IMR-90 (cell line): ENCODE data around the gene CLOCK. TPM values are rescaled to one million over a fixed set of nuclear protein-coding genes. Genes with fewer than 3 reads are reported as not detected.
A peak's percentile ranks its signal among the peaks of the same experiment; 100 is the strongest.

ENCODE experiments used
- ATAC-seq: fragments of 200-7000 bp; cut with Tn5 transposase; 2 replicates; pipeline ENCODE4 v1.9.1; 2020; ENCODE audit warnings: low read depth, mild to moderate bottlenecking, moderate library complexity
- BruUV-seq: library from RNA; stranded (reverse); fragments of 400-500 nt; replicated peaks from 2 replicates; lab custom pipeline; 2021; lab: Mats Ljungman, UMichigan
- CTCF ChIA-PET: fragments of 300-600 bp; formaldehyde crosslinking; extraction: SDS; loops from one replicate; lab custom pipeline; 2021; ENCODE audit warnings: antibody characterized with exemption; lab: Yijun Ruan, JAX
- POLR2A ChIA-PET: fragments of 300-600 bp; sonication (Branson Sonifier 250); formaldehyde crosslinking; loops from one replicate; lab custom pipeline; 2022; ENCODE audit warnings: antibody characterized with exemption; ENCODE audit not compliant: unreplicated experiment; lab: Charles Lee
- DNase-seq: peaks from one replicate; pipeline ENCODE4 v3.0.0; 2013
- H2AFZ ChIP-seq: replicated peaks from 2 replicates; pipeline ENCODE3; 2013; ENCODE audit warnings: low read length, mild to moderate bottlenecking; ENCODE audit not compliant: poor library complexity
- H2AK5ac ChIP-seq: 2 replicates; pipeline ENCODE4 v1.6.1; 2013; ENCODE audit warnings: low read depth, low read length, inconsistent platforms
- H2AK9ac ChIP-seq: replicated peaks from 2 replicates; pipeline ENCODE3; 2013; ENCODE audit warnings: mild to moderate bottlenecking, low read depth, low read length, moderate library complexity; ENCODE audit not compliant: poor library complexity
- H2BK120ac ChIP-seq: 2 replicates; pipeline ENCODE4 v1.6.1; 2013; ENCODE audit warnings: low read depth, low read length, inconsistent platforms
- H2BK15ac ChIP-seq: 3 replicates; pipeline ENCODE4 v1.6.1; 2013; ENCODE audit warnings: low read depth, low read length, inconsistent platforms
- H2BK20ac ChIP-seq: 2 replicates; pipeline ENCODE4 v1.6.1; 2013; ENCODE audit warnings: low read depth, mild to moderate bottlenecking, inconsistent platforms, low read length, moderate library complexity
- H2BK5ac ChIP-seq: 2 replicates; pipeline ENCODE4 v1.6.1; 2013; ENCODE audit warnings: mild to moderate bottlenecking, low read depth, low read length, inconsistent platforms; ENCODE audit not compliant: poor library complexity, severe bottlenecking
- H3K14ac ChIP-seq: replicated peaks from 2 replicates; pipeline ENCODE4 v1.6.1; 2013; ENCODE audit warnings: low read depth, low read length, inconsistent platforms
- H3K18ac ChIP-seq: 2 replicates; pipeline ENCODE4 v1.6.1; 2013; ENCODE audit warnings: low read depth, low read length, control low read depth
- H3K23ac ChIP-seq: 2 replicates; pipeline ENCODE4 v1.6.1; 2013; ENCODE audit warnings: low read depth, low read length, inconsistent platforms
- H3K27ac ChIP-seq: 2 replicates; pipeline ENCODE4 v1.5.1; 2013; ENCODE audit warnings: mild to moderate bottlenecking, control low read depth, low read length; ENCODE audit not compliant: insufficient read depth
- H3K27me3 ChIP-seq: 2 replicates; pipeline ENCODE4 v1.6.1; 2013; ENCODE audit warnings: low read length; ENCODE audit not compliant: control insufficient read depth, insufficient read depth
- H3K36me3 ChIP-seq: 2 replicates; pipeline ENCODE4 v1.6.1; 2013; ENCODE audit warnings: low read length, mixed read lengths; ENCODE audit not compliant: control insufficient read depth, insufficient read depth
- H3K4ac ChIP-seq: 2 replicates; pipeline ENCODE4 v1.6.1; 2013; ENCODE audit warnings: low read depth, low read length, inconsistent platforms
- H3K4me1 ChIP-seq: 2 replicates; pipeline ENCODE4 v1.6.1; 2013; ENCODE audit warnings: low read length, mixed read lengths; ENCODE audit not compliant: control insufficient read depth, insufficient read depth
- H3K4me2 ChIP-seq: 2 replicates; pipeline ENCODE4 v1.6.1; 2013; ENCODE audit warnings: low read depth, mild to moderate bottlenecking, control low read depth, low read length, moderate library complexity
- H3K4me3 ChIP-seq: 2 replicates; pipeline ENCODE4 v1.5.1; 2013; ENCODE audit warnings: low read depth, mild to moderate bottlenecking, control low read depth, low read length, moderate library complexity; ENCODE audit not compliant: insufficient read depth
- H3K56ac ChIP-seq: 2 replicates; pipeline ENCODE4 v1.6.1; 2013; ENCODE audit warnings: low read length, inconsistent platforms; ENCODE audit not compliant: insufficient read depth; ENCODE audit errors: extremely low read depth
- H3K79me1 ChIP-seq, 2 experiments: 2 replicates each; pipeline ENCODE4 v1.6.1; 2013; ENCODE audit warnings: low read length in 2 of 2, inconsistent platforms in 1 of 2, low read depth in 1 of 2
- H3K9ac ChIP-seq: 2 replicates; pipeline ENCODE4 v1.6.1; 2013; ENCODE audit warnings: low read depth, low read length, control low read depth
- H3K9me1 ChIP-seq: 2 replicates; pipeline ENCODE4 v1.6.1; 2013; ENCODE audit warnings: low read length, inconsistent platforms; ENCODE audit not compliant: insufficient read depth
- H3K9me3 ChIP-seq: 2 replicates; pipeline ENCODE4 v1.6.1; 2013; ENCODE audit warnings: low read length; ENCODE audit not compliant: control insufficient read depth, insufficient read depth
- H4K20me1 ChIP-seq: 2 replicates; pipeline ENCODE4 v1.6.1; 2013; ENCODE audit warnings: low read length, inconsistent platforms; ENCODE audit not compliant: insufficient read depth
- H4K5ac ChIP-seq: 2 replicates; pipeline ENCODE4 v1.6.1; 2013; ENCODE audit warnings: mild to moderate bottlenecking, low read depth, low read length, control low read depth
- H4K8ac ChIP-seq, 2 experiments: 2 replicates each; pipeline ENCODE4 v1.6.1; 2013; ENCODE audit warnings: low read depth in 2 of 2, low read length in 2 of 2, control low read depth in 1 of 2, inconsistent platforms in 1 of 2
- H4K91ac ChIP-seq: 2 replicates; pipeline ENCODE4 v1.6.1; 2013; ENCODE audit warnings: low read depth, low read length, inconsistent platforms; ENCODE audit not compliant: insufficient read depth
- FOS ChIP-seq: fragments of 150-350 bp; IDR thresholded peaks from 2 replicates; pipeline ENCODE4 v1.6.1; 2016; ENCODE audit warnings: low read depth, low read length
- NFE2L2 ChIP-seq: fragments of 150-350 bp; IDR thresholded peaks from 2 replicates; pipeline ENCODE4 v1.6.1; 2016; ENCODE audit warnings: low read depth, mild to moderate bottlenecking, low read length
- SMC3 ChIP-seq: fragments of 150-350 bp; IDR thresholded peaks from 2 replicates; pipeline ENCODE4 v1.6.1; 2016; ENCODE audit warnings: low read depth, mild to moderate bottlenecking, antibody characterized with exemption, low read length, moderate library complexity
- WGBS, 2 experiments: methylation state at CpG; one replicate each; pipeline versions ENCODE4 v1.1.5 to v1.1.7; 2013; ENCODE audit warnings: missing lambda C conversion rate in 2 of 2; ENCODE audit not compliant: insufficient read length in 1 of 2; ENCODE audit errors: extremely low coverage in 2 of 2; 5-methylcytosine and 5-hydroxymethylcytosine counted together
- dilution Hi-C: fragments of 300-500 bp; cut with HindIII; formaldehyde crosslinking; loops from one replicate; pipeline ENCODE4 v1.14.3; 2018; ENCODE audit warnings: low sequenced_read_pairs; ENCODE audit not compliant: unreplicated experiment
- in situ Hi-C: fragments of 300-500 bp; cut with MboI; formaldehyde crosslinking; loops from 3 replicates; pipeline ENCODE4 v1.14.3; 2019; ENCODE audit warnings: low sequenced_read_pairs, inconsistent platforms, mixed read lengths
- intact Hi-C: fragments of 100-400 bp; cut with micrococcal nuclease; formaldehyde crosslinking; loops from 2 replicates; pipeline ENCODE4 v1.10.0; 2022
- polyA plus RNA-seq, 3 experiments: library from polyadenylated mRNA; depleted of rRNA; stranded (reverse); fragments of >200 nt; gene quantifications; 2 replicates each; pipeline ENCODE4 v1.2.3, GENCODE V29; 2012; ENCODE audit warnings: low replicate concordance in 1 of 3
- total RNA-seq: library from RNA; depleted of rRNA; stranded (reverse); fragments of >200 nt; gene quantifications from 2 replicates; pipeline ENCODE4 v1.2.3, GENCODE V29; 2012

CLOCK gene
- total and polyA plus RNA-seq, 2 of the 4 experiments (the other 2 are of a cell fraction), result 7.3 to 53.4 TPM

DNA sequence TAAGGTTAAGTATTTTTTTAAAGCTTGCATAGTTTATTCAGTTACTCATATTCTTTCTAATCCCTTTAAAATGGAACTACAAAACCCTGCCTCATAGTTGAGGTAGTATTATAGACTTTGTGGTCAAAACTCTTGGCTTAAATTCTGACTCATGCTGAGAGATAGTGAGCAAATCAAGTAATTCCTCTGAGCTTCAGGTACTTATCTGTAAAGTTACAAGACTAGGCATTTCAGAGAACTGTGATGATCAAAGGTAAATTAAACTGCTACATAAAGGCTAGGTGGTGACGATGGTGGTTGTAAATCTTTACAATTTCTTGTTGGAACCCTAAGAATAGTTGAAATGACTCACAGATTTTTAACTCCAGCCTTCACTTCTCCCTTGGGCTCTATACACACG lies 3.2 kb upstream of the CLOCK start:
- Histone ChIP-seq H2AK9ac (no peak overlapping the region), H2BK5ac (no peak overlapping the region), H3K4me2 (peak overlapping the region; percentile 60; the same call in 1 of the 2 replicates), H4K8ac (no peak overlapping the region), H2AFZ (no peak overlapping the region), H2BK20ac (no peak overlapping the region), H2AK5ac (no peak overlapping the region), H3K9me3 (no peaks in the 10 kb centered on the region), H2BK15ac (no peak overlapping the region), H3K9me1 (no peaks in the 10 kb centered on the region), H3K79me1 (peaks cover 0 to 7% of the 10 kb centered on the region in 2 experiments; a peak in 2 of 4 replicates), H3K4me1 (peaks cover 5% of the 10 kb centered on the region; the same call in 1 of the 2 replicates), H3K14ac (no peak overlapping the region), H3K27me3 (no peaks in the 10 kb centered on the region), H2BK120ac (no peak overlapping the region), H4K5ac (no peak overlapping the region), H3K23ac (no peak overlapping the region), H4K91ac (no peak overlapping the region), H3K18ac (no peak overlapping the region), H3K4me3 (no peak overlapping the region), H3K4ac (no peak overlapping the region), H3K9ac (no peak overlapping the region), H3K27ac (no peak overlapping the region), H3K56ac (no peak overlapping the region), H4K20me1 (no peaks in the 10 kb centered on the region), H3K36me3 (no peaks in the 10 kb centered on the region)
- ChIA-PET POLR2A (no interaction called here), CTCF (interaction anchor here (0.6 to 1.3 kb wide), 4 partner anchors 118 to 596 kb away, joined by 3 to 8 read pairs (median 5); partner anchors contain the start of gene SRD5A3)
- dilution Hi-C loops, result no loop called here
- no TSS peak for BruUV-seq
- ATAC-seq, result peak; percentile 1; the same call in 1 of the 2 replicates
- intact Hi-C loops, result loop anchor here (5.0 to 10.0 kb wide), 2 partner anchors 55 to 578 kb away; no protein-coding TSS in a partner anchor
- no peak for TF ChIP-seq SMC3
- TF ChIP-seq FOS, result peak; percentile 62
- TF ChIP-seq NFE2L2, result no peak
- in situ Hi-C loops, result loop anchor here (5.0 to 25.0 kb wide), 4 partner anchors 103 to 1263 kb away; partner anchors contain the start of gene SRD5A3
- no CpG with 5 or more reads among the region's 2 CpGs for WGBS, 2 experiments
- DNase-seq, result peak; percentile 92
